Panc1 (cell line): ENCODE results near the gene EOMES.

Experiments used
- CTCF ChIP-seq: fragments of 450-650 bp; IDR thresholded peaks from 2 replicates; pipeline ENCODE4 v1.5.1; 2017; ENCODE audit warnings: mild to moderate bottlenecking
- POLR2AphosphoS5 ChIP-seq: IDR thresholded peaks from 2 replicates; pipeline ENCODE4 v1.6.1; 2012; ENCODE audit warnings: mild to moderate bottlenecking, low read depth, low read length, moderate library complexity
- REST ChIP-seq, 2 experiments: IDR thresholded peaks; 2 replicates each; pipeline ENCODE4 v1.6.1; 2011 to 2012; ENCODE audit warnings: low read depth in 2 of 2, control low read depth in 1 of 2, low read length in 1 of 2, mild to moderate bottlenecking in 1 of 2, moderate library complexity in 1 of 2; ENCODE audit not compliant: insufficient read depth in 1 of 2
- TCF7L2 ChIP-seq: IDR thresholded peaks from 2 replicates; pipeline ENCODE4 v1.6.1; 2011; ENCODE audit warnings: mild to moderate bottlenecking, low read depth, low read length, inconsistent platforms

- TF ChIP-seq CTCF (no peak), POLR2AphosphoS5 (no peak), REST (IDR thresholded peaks at IDR 0.05; ENCODE audit: insufficient read depth in 1 of 2, low read depth in 2 of 2, low read length in 1 of 2) (no peak), TCF7L2 (no peak)
Observed at GRCh38 chr3:27724459-27725197, 2.5 kb upstream of the EOMES start.
